IPS-18a (cell line): ENCODE results near the gene TMEM178B.
"Not testable (repeated sequence)": the region's sequence is repeated elsewhere in the genome, so short reads cannot be mapped to it uniquely, and the experiment has no call there.

ENCODE experiments used
- H3K27ac ChIP-seq: one replicate; pipeline ENCODE4 v1.5.1; 2013; ENCODE audit warnings: low read length
- H3K27me3 ChIP-seq: one replicate; pipeline ENCODE4 v1.6.1; 2013; ENCODE audit warnings: mild to moderate bottlenecking, low read length; ENCODE audit not compliant: control insufficient read depth, insufficient read depth
- H3K36me3 ChIP-seq: one replicate; pipeline ENCODE4 v1.6.1; 2013; ENCODE audit warnings: low read depth, low read length; ENCODE audit not compliant: control insufficient read depth
- H3K4me1 ChIP-seq: one replicate; pipeline ENCODE4 v1.6.1; 2013; ENCODE audit warnings: low read depth, low read length; ENCODE audit not compliant: control insufficient read depth
- H3K4me3 ChIP-seq: one replicate; pipeline ENCODE4 v1.5.1; 2013; ENCODE audit warnings: low read length
- H3K9ac ChIP-seq: one replicate; pipeline ENCODE4 v1.6.1; 2013; ENCODE audit warnings: mild to moderate bottlenecking, low read length, moderate library complexity
- H3K9me3 ChIP-seq: one replicate; pipeline ENCODE4 v1.6.1; 2013; ENCODE audit warnings: low read depth, low read length; ENCODE audit not compliant: control insufficient read depth

TMEM178B gene

GRCh38 chr7:141383356-141383755 is 309.5 kb downstream of the TMEM178B start:
- not testable (repeated sequence) for H3K9ac ChIP-seq, H3K36me3 ChIP-seq, H3K27ac ChIP-seq, H3K9me3 ChIP-seq, H3K4me3 ChIP-seq, H3K27me3 ChIP-seq, H3K4me1 ChIP-seq

GRCh38 chr7:141386881-141387280 is 313.0 kb downstream of the TMEM178B start:
- Histone ChIP-seq H3K27ac (no peak overlapping the region), H3K36me3 (no peaks in the 10 kb centered on the region), H3K4me3 (no peak overlapping the region), H3K27me3 (no peaks in the 10 kb centered on the region), H3K4me1 (no peaks in the 10 kb centered on the region), H3K9ac (no peak overlapping the region), H3K9me3 (no peaks in the 10 kb centered on the region)

GRCh38 chr7:141387521-141388217 is 313.8 kb downstream of the TMEM178B start:
- Histone ChIP-seq H3K4me3 (no peak overlapping the region), H3K9me3 (no peaks in the 10 kb centered on the region), H3K27me3 (no peaks in the 10 kb centered on the region), H3K36me3 (no peaks in the 10 kb centered on the region), H3K27ac (no peak overlapping the region), H3K4me1 (no peaks in the 10 kb centered on the region), H3K9ac (no peak overlapping the region)

GRCh38 chr7:141389140-141389796 is 315.4 kb downstream of the TMEM178B start:
- Histone ChIP-seq H3K9me3 (no peaks in the 10 kb centered on the region), H3K9ac (no peak overlapping the region), H3K36me3 (no peaks in the 10 kb centered on the region), H3K4me3 (no peak overlapping the region), H3K4me1 (no peaks in the 10 kb centered on the region), H3K27ac (no peak overlapping the region), H3K27me3 (no peaks in the 10 kb centered on the region)

- no peak overlapping the region for H3K27ac ChIP-seq
- H3K36me3 ChIP-seq, result no peaks in the 10 kb centered on the region
- no peak overlapping the region for H3K4me3 ChIP-seq
- no peaks in the 10 kb centered on the region for H3K4me1 ChIP-seq
- no peaks in the 10 kb centered on the region for H3K27me3 ChIP-seq
- H3K9me3 ChIP-seq, result no peaks in the 10 kb centered on the region
- no peak overlapping the region for H3K9ac ChIP-seq
Measured at GRCh38 chr7:141390339-141390738, 316.5 kb downstream of the TMEM178B start.

- Histone ChIP-seq H3K9ac (no peak overlapping the region), H3K36me3 (no peaks in the 10 kb centered on the region), H3K4me1 (no peaks in the 10 kb centered on the region), H3K4me3 (no peak overlapping the region), H3K9me3 (no peaks in the 10 kb centered on the region), H3K27ac (no peak overlapping the region), H3K27me3 (no peaks in the 10 kb centered on the region)
Measured at GRCh38 chr7:141393056-141393455, 319.2 kb downstream of the TMEM178B start.

GRCh38 chr7:141397236-141398163 is 323.6 kb downstream of the TMEM178B start:
- Histone ChIP-seq H3K36me3 (no peaks in the 10 kb centered on the region), H3K9ac (no peak overlapping the region), H3K4me3 (no peak overlapping the region), H3K27ac (no peak overlapping the region), H3K4me1 (no peaks in the 10 kb centered on the region), H3K9me3 (no peaks in the 10 kb centered on the region), H3K27me3 (no peaks in the 10 kb centered on the region)

- Histone ChIP-seq H3K4me1 (no peaks in the 10 kb centered on the region), H3K36me3 (no peaks in the 10 kb centered on the region), H3K27ac (no peak overlapping the region), H3K9ac (no peak overlapping the region), H3K9me3 (no peaks in the 10 kb centered on the region), H3K4me3 (no peak overlapping the region), H3K27me3 (no peaks in the 10 kb centered on the region)
Measured at GRCh38 chr7:141400356-141400755, 326.5 kb downstream of the TMEM178B start.

- H3K36me3 ChIP-seq, result no peaks in the 10 kb centered on the region
- H3K27ac ChIP-seq, result no peak overlapping the region
- no peaks in the 10 kb centered on the region for H3K9me3 ChIP-seq
- H3K4me1 ChIP-seq, result peaks cover under 1% of the 10 kb centered on the region
- H3K9ac ChIP-seq, result no peak overlapping the region
- H3K27me3 ChIP-seq, result no peaks in the 10 kb centered on the region
- H3K4me3 ChIP-seq, result no peak overlapping the region
Measured at GRCh38 chr7:141402277-141402996, 328.6 kb downstream of the TMEM178B start.

GRCh38 chr7:141403846-141404245 is 330.0 kb downstream of the TMEM178B start:
- H3K9ac ChIP-seq, H3K36me3 ChIP-seq, H3K27ac ChIP-seq, H3K4me3 ChIP-seq, H3K27me3 ChIP-seq, H3K9me3 ChIP-seq: not testable (repeated sequence)
- peaks cover 12% of the 10 kb centered on the region for H3K4me1 ChIP-seq

GRCh38 chr7:141406347-141406746 is 332.5 kb downstream of the TMEM178B start:
- no peaks in the 10 kb centered on the region for H3K36me3 ChIP-seq
- H3K27me3 ChIP-seq, result no peaks in the 10 kb centered on the region
- H3K4me1 ChIP-seq, result peaks cover 30% of the 10 kb centered on the region
- H3K4me3 ChIP-seq, result no peak overlapping the region
- no peak overlapping the region for H3K9ac ChIP-seq
- no peak overlapping the region for H3K27ac ChIP-seq
- H3K9me3 ChIP-seq, result no peaks in the 10 kb centered on the region
